NCI-H187 (cell line): ENCODE results near the gene ARHGAP10.
"Not testable (repeated sequence)": the region's sequence is repeated elsewhere in the genome, so short reads cannot be mapped to it uniquely, and the experiment has no call there.

Source experiments
- DNase-seq, 2 experiments: peaks; one replicate each; lab custom pipeline; 2025; lab: John Stamatoyannopoulos, UW

ARHGAP10 gene

DNA sequence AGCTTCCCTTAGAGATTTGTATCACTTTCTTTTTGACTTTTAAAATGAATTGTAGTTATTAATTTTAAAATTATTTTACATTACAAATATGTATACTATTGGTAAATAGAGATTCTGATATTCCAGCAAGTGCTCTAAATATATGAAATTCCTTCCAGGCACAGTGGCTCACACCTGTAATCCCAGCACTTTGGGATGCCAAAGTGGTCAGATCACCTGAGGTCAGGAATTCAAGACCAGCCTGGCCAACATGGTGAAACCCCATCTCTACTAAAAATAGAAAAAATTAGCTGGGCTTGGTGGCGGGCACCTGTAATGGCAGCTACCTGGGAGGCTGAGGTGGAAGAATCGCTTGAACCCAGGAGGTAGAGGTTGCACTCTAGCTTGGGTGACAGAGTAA lies 180.2 kb downstream of the ARHGAP10 start:
- not testable (repeated sequence) for DNase-seq

DNA sequence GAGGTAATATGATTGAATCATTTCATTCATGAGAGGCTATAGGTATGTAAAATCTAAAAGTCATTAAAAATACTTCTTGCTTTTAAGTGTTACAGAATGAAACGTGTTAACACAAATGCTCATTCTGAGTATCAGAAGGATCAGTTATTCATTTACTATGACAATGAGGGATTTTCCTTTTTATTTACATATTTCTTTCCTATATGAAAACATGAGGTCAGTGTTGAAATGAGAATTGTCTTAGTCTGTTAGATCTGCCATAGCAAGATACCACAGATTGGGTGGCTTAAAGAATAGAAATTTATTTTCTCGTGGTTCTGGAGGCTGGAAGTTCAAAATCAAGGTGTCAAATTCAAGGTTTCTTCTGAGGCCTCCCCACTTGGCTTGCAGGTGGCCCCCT lies 181.2 kb downstream of the ARHGAP10 start:
- DNase-seq = no peak

DNA sequence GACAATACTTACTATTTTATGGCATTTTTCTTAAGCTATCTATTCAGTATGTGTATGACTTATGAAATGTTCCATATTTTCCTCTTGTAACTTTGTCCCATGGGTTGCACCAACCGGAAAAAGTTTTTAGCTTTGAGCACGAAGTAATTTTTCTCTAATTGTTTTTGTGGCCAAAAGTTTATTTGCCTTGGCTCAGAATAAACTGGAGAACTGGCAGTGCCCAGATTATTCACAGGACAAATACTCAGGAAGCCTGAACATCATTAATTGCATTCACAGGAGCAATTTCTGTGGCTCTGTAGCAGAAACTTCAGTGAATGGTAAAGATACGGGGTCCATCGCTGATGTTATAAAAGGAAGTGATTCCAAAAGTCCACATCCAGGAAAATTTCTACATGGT lies 184.5 kb downstream of the ARHGAP10 start:
- no peak for DNase-seq

DNA sequence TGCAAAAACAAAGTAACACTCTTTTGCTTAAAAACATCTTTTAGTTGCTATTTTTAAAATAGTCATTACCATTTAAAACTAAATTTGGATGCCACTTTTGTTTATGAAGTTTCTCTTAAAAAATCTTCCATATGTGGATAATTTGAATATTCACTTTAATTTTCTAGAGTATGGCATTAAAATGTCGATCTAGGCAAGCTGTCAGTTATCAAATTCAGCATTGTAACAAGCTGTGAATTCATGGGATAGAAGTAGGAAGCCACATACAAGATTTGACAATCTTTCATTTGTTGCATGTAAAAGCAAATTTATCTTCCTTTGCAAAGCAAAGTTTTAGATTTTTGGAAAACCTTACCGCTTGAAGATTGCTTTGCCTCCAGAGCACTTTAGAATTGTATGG lies 191.5 kb downstream of the ARHGAP10 start:
- no peak for DNase-seq

DNA sequence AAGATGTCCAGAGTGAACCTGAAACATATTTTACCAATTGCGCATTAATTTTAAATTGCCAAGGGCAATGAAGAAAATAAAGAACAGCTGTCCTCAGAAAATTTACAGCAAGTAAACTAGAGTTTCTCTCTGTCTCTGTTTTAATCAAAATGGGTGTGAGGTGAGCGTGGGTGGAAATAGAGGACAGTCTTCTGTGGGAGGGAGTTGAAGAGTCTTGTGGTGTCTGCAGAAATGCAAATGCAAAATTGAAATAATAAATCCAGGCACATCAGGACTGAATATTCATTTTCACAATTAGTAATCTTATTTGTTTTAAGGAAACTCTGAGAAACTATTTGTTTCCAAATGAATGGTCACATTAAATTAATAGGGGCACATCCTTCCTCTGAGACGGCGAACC lies 192.0 kb downstream of the ARHGAP10 start:
- DNase-seq = no peak

DNA sequence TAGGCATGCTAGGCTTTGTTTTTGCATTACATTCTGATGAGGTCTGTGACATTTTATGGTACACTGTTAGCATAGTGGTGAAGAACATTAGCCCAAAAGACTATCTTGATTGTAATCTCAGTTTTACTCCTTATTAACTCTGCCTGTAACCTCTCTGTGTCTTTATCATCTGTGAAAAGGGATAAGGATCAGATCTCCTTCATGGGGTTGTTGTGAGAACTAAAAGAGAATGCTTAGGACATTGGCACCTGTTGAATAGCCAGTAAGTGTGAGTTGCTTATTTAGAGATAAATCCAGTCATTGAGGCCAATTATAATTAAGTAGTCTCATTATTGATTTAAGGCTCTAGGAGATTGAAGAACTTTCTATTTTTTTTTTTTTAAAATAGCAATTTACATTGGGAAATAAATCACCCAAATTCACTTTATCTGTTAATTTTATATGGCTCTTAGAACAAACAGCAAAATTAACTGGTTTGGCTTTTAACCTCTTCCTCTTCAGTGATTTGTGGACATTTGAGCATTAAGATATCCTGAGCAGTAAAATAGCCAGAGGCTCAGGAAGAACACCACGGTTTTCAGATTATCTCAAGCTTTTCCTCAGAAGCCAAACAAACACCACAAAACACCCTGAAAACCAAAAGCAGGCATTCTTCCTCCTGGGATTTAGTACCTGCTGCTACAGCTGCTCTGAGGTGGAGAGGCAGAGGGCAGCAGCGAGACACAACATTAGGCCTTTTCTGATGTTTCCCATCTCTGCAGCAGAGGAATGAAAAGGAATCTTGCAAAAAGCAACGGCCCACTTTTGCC lies 192.9 kb downstream of the ARHGAP10 start:
- no peak for DNase-seq

DNA sequence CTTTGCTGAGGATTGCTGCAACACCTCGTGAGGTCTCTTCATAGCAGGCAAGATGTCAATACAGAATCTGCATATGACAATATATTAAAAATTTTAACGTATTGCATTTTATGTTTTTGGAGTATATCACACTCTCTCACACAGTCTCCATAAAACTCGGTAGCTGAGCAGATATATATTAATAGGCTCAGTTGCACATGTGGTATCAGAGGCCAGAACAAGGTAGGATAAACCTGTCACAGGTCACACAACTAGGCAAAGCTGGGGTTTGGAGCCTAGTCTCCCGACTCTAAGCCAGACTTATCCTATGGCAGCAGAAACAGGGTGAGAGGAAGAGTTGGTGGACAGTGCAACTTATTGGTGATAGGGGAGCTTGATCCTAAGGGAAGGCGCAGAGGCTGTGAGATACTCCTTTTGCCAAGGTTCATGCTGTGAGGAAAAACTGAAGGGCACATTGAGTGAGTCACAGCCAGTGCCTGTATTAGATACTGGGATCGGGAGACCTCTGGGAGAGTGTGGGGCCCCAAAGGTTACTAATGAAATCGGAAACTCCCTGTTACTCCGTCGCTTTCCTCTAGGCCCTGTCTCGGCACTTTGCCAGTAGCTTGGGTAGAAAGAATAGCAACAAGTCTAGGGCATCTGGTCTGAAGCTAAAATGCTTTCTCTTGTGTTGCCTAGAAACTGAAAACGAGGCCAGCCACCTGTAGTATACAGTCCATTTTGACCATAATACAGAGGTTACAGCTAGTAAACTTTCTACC lies 195.7 kb downstream of the ARHGAP10 start:
- DNase-seq = no peak

DNA sequence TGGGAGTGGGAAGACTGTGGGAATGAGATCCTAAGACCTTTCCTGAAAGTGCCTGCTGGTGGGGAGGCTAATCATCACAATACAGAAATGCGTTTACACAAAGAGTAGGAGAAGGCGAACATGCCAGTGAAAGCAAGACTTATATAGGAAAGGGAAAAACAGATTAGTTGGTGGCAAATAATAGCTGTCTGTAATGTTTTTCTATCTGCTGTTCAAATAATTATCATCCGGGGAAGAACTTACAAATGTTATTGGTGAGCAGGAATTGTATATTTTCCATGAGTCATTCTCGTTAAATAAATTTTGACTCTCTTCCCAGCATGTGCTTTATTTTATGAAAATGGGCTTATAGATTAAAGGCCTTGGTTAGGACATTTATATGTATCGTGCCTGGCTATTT lies 196.5 kb downstream of the ARHGAP10 start:
- no peak for DNase-seq

DNA sequence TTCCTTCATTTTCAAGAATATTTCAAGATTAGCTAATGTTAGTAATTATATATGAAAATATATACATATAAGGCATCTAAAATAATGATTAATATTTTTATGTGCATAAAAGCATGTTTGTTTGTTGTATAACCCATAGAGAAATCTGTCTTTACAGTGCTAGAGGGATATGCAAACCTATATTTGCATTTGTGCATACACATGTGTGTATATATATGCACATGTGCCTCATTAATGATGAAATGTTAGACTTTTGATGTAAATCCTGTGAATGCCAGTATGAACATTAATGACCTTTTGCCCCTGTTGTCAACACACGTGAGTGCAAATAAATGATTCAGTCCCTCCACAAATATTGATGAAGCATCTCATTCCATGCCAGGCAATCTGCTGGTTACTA lies 197.9 kb downstream of the ARHGAP10 start:
- DNase-seq = no peak

DNA sequence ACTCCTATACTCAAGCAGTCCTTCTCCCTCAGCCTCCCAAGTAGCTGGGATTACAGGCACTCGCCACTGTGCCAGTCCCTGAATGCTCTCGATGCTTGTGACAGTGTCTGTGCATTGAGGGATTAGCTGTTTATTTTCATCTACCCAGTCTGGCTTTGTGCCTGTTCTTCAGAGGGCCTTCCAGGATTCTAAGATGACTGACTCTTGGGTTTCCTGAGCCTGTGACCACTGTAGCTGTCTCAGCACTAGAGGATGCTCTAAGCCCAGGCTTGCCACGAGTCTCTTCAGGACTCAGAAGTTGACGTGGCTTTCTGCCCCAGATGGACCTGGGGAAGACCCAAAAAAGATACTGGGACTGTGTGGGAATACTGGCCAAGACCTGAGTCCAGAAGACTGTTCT lies 201.4 kb downstream of the ARHGAP10 start:
- DNase-seq = no peak

DNA sequence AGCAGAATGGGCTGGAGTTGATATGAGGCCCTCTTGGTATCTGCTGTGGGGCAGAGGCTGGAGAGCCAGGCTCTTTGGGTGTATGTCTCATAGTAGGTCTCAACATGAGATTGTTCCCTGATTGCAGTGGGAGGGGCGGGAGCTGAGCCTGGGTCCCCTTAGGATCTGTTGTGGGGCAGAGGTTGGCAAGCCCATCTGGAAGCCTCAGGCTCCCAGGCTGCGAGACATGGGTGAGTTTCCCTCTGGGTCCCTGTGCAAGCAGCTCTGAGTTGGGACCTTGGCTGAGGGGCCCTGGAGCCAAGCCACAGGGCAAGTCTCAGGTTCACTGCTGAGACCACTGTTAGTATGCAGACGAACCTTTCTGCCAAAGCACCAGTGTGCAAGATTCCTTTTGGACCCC lies 201.9 kb downstream of the ARHGAP10 start:
- DNase-seq = no peak

DNA sequence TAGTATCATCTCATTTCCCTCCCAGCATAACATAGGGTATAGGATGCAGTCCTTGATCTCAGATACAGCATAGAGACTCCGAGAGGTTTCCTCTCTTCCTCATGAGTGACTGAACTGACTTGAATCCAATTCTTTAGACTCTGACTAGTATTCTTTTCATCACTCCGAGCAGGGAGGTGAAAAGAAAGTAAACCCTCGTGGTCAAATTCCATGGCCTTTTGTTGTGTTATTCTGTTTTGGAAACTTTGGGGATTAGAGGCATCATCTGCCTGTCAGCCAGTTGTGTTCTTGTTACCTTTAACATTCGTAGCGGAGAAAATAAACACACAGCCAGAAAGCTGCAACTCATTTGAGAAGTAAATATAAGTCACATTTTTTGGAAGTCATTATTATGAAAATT lies 206.6 kb downstream of the ARHGAP10 start:
- no peak for DNase-seq

DNA sequence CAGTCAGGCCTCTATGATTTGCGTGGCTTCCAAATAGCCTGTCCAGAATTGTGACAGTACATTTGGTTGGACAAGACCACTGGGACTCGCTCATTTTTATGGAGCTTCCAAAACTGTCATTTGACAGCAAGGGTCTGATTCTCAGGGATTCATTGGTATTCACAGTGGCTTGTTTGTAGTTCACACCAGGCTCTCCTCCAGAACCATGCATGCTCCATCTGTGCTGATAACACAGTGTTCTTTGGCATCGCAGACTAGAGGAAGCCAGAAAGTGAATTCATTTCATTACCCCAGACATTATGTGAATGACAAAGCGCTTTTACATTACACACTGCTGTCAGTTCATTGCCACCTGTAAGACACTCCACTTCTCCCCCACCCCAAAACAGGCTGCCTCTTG lies 208.3 kb downstream of the ARHGAP10 start:
- DNase-seq = no peak

DNA sequence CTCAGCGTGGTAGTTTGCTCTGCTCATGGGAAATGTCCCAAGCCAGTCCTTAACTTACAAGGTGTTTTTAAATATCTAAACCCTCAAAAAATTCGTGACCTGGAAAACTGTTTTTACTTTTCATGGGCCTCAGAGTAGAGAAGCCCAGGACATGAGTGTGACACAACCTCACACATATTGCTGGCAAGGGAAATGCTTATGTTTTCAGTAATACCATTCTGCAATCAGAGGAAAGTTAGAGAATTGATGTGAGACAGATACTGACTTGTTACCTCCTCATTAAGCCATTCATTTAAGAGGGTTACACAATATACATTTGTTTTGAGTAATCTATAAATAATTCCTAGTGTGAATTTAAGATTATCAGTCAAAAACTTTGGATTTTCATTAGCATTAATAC lies 209.5 kb downstream of the ARHGAP10 start:
- DNase-seq = no peak

DNA sequence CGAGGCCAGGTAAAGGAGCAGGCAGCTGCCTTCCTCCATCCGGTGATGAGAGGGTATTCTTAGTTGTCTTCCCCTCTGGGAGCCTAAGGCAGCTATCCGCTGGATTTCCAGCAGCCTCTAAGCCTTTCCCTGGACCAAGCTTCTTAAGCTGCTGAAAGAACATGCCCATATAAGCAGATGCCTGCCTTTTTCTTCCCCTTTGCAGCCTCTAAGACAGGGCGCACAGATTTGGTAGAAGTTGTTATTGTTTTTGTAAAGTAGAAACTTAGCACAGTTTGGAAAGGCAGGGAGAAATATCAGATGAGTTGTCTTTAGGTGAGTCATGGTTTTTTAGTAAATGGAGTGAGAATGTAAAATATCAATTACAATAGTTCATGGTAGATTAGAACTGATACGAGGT lies 210.8 kb downstream of the ARHGAP10 start:
- no peak for DNase-seq

DNA sequence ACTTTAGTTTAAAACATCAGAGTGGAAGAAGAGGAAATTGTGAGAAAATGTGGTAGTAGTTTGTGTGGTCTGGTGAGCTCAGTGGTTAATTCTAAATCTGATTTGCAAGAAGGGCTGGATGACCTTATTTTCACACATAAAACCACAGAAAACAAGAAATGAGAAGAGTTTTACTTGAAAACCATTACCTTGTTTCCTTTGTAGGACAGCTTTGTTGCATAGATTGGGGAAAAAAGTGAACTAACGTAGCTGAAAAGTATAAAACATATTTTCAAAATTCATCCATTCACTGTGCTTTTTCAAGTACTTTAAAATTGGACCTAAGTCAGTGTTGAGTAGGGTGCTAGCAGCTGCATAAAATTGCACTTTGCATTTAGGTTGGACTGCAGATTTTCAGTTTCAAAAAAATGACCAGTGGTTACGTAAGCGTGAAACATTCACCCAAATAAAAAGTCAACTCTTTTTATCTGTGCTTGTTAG lies 211.3 kb downstream of the ARHGAP10 start:
- no peak for DNase-seq

DNA sequence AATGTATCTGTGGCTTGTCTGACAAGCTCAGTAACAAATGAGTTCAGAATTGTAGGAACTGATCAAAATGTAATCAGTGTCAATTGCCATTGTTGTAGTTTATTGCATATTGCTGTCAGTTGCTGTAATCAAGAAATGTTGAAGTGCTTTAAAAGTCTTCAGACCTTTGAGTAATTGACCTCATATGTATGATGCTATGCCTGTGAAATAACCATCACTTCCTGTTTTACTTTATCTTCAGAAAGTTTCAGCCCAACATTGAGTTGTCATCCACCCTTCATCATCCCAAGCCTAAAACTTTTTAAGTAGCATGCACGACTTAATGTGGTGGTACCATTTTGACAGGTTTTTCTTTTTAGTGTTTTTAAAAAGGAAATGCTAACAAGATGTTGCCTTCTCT lies 212.4 kb downstream of the ARHGAP10 start:
- DNase-seq = no peak

DNA sequence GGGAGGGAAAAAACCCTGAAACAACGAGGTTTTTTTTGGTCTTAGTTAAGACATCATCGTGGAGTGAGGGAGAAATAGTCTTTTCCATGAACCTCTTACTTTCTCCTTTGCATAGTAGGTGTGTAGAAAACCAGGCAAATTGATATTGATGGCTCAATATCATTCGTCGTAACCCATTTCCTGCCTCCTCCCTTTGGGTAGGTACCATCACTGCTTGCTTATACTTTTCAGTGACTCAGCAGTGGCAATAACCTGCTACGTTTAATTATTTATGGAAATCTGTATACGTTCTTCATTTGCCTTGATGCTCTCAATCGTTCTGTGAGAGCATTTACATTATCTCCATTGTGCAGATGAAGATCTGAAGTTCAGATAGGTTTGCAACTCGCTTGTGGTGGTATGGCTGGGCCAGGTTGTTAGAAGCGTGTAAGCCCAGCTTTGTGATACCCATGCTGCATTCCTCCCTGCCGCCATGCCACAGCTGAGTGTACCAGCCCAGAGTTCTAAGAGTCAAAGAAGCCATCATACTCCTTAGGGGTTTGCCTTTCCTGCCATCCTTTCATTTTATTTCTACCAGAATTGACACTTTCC lies 212.9 kb downstream of the ARHGAP10 start:
- no peak for DNase-seq

DNA sequence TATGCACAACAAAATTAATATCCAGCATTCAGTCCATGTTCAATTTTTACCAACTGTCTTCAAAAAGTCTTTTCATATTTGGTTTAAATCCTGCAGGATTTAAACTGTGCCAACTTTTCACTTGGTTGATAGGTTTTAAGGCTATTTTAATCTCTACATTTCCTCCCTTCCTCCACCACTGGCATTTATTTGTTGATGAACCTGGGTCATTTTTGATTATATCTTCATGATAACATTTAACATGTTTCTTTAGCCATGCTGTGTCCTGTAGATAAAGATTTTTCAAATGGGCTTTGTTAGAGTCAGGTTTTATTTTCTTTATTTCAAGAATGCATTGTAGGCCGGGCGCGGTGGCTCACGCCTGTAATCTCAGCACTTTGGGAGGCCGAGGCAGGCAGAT lies 216.4 kb downstream of the ARHGAP10 start:
- DNase-seq = no peak

DNA sequence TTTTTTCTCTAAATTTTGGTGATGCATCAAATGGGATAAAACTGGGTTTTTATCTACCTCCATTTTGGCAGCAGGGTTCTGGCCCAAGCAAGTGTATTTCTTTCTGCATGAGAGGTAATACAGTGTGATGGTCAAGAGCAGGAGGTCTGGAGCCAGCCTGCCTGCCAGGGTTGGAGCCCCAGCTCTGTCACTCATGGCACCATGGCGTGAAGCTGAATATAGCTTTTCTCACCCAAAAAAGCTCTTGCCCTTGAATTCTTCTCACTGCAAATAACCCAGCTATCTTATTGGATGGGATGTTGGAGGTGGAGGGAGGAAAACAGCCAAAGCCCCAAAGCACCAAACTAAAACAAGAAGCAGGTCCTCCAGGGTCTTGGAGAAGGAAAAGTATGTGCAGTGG lies 218.4 kb downstream of the ARHGAP10 start:
- no peak for DNase-seq

DNA sequence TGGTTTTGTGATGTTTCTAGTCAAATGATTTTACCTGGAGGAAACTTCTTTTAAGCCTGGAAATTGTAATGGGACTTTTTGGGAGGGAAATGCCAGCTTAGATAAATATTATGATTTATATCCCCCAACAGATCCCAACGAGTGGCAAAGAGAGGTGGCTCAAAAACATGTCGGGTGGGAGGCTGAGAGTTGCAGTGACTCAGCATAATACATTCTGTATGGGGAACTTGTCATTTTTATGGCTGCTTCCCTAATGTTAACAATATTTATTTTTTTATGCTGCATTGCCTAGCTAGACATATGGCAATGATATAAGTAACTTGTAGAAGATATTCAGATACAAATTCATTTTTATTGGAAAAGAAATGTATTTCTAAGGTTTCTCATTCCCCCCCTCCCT lies 219.0 kb downstream of the ARHGAP10 start:
- no peak for DNase-seq

DNA sequence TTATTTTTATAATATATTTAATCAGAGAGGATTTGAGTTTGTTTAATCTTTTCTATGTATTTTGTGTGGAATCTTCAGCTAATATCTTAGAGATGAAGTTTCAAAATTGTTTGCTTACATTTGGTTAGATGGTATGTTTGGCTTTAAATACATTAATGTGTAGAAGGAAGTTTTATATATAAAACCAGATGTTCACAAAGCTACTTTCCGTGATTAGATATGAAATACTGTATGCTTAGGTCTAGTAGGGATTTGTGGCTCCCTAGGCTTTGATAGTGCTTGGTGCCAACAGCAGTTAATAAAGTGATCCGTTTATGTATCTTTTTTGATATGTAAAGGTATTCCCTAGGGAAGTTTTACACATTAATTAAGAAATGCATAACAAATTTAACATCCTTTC lies 223.0 kb downstream of the ARHGAP10 start:
- no peak for DNase-seq
